Mesenchymal stem cell (in vitro differentiated cells and primary cell): ENCODE measurements around the gene SLC25A39. TPM values are rescaled to one million over a fixed set of nuclear protein-coding genes. Genes with fewer than 3 reads are reported as not detected.
"Not testable (repeated sequence)": the region's sequence is repeated elsewhere in the genome, so short reads cannot be mapped to it uniquely, and the experiment has no call there.

Source experiments
- DNase-seq: peaks from one replicate; pipeline ENCODE4 v3.0.0-alpha.2; 2013
- H2AFZ ChIP-seq: one replicate; pipeline ENCODE4 v1.6.1; 2013; ENCODE audit warnings: low read depth, mild to moderate bottlenecking, control low read depth, inconsistent platforms, low read length, moderate library complexity
- H2AK5ac ChIP-seq: 2 replicates; pipeline ENCODE4 v1.6.1; 2013; ENCODE audit warnings: low read length, moderate library complexity, mild to moderate bottlenecking, inconsistent platforms; ENCODE audit not compliant: severe bottlenecking
- H2BK120ac ChIP-seq: one replicate; pipeline ENCODE4 v1.6.1; 2013; ENCODE audit warnings: low read depth, mild to moderate bottlenecking, inconsistent platforms, low read length, moderate library complexity
- H2BK12ac ChIP-seq, 2 experiments: one replicate each; pipeline ENCODE4 v1.6.1; 2013; ENCODE audit warnings: inconsistent platforms in 2 of 2, low read length in 2 of 2, mild to moderate bottlenecking in 2 of 2, moderate library complexity in 2 of 2, control low read depth in 1 of 2
- H2BK15ac ChIP-seq: one replicate; pipeline ENCODE4 v1.6.1; 2013; ENCODE audit warnings: mild to moderate bottlenecking, low read depth, inconsistent platforms; ENCODE audit not compliant: poor library complexity, severe bottlenecking
- H2BK5ac ChIP-seq: 2 replicates; pipeline ENCODE4 v1.6.1; 2013; ENCODE audit warnings: low read depth, mild to moderate bottlenecking, low read length, control low read depth, inconsistent platforms; ENCODE audit not compliant: poor library complexity, severe bottlenecking
- H3K14ac ChIP-seq, 2 experiments: one replicate each; pipeline ENCODE4 v1.6.1; 2013; ENCODE audit warnings: inconsistent platforms in 2 of 2, low read length in 2 of 2, control low read depth in 1 of 2, mild to moderate bottlenecking in 1 of 2, moderate library complexity in 1 of 2
- H3K18ac ChIP-seq, 2 experiments: one replicate each; pipeline ENCODE4 v1.6.1; 2013; ENCODE audit warnings: inconsistent platforms in 2 of 2, low read length in 2 of 2, control low read depth in 1 of 2, low read depth in 1 of 2, mild to moderate bottlenecking in 1 of 2
- H3K23ac ChIP-seq, 2 experiments: one replicate each; pipeline ENCODE4 v1.6.1; 2013; ENCODE audit warnings: inconsistent platforms in 2 of 2, low read length in 2 of 2, mild to moderate bottlenecking in 2 of 2, moderate library complexity in 2 of 2, control low read depth in 1 of 2
- H3K27ac ChIP-seq: 2 replicates; pipeline ENCODE4 v1.5.1; 2013; ENCODE audit warnings: mild to moderate bottlenecking, moderate library complexity, low read length, control low read depth, inconsistent platforms; ENCODE audit not compliant: poor library complexity, severe bottlenecking
- H3K27me3 ChIP-seq, 2 experiments: 2 replicates each; pipeline versions ENCODE4 v1.6.1 to v1.7.0; 2013; ENCODE audit warnings: low read length in 2 of 2, mild to moderate bottlenecking in 2 of 2, moderate library complexity in 2 of 2, control low read depth in 1 of 2, inconsistent platforms in 1 of 2; ENCODE audit not compliant: control insufficient read depth in 1 of 2, insufficient read depth in 1 of 2
- H3K36me3 ChIP-seq, 2 experiments: 2 replicates each; pipeline versions ENCODE4 v1.6.1 to v1.7.0; 2013; ENCODE audit warnings: low read length in 2 of 2, control low read depth in 1 of 2, inconsistent platforms in 1 of 2, low read depth in 1 of 2, mild to moderate bottlenecking in 1 of 2; ENCODE audit not compliant: insufficient read depth in 2 of 2, control insufficient read depth in 1 of 2
- H3K4ac ChIP-seq, 2 experiments: one replicate each; pipeline ENCODE4 v1.6.1; 2013; ENCODE audit warnings: inconsistent platforms in 2 of 2, low read length in 2 of 2, mild to moderate bottlenecking in 2 of 2, moderate library complexity in 2 of 2, control low read depth in 1 of 2, low read depth in 1 of 2
- H3K4me1 ChIP-seq: 2 replicates; pipeline ENCODE4 v1.6.1; 2013; ENCODE audit warnings: low read depth, low read length, control low read depth; ENCODE audit not compliant: control insufficient read depth, insufficient read depth
- H3K4me2 ChIP-seq: 2 replicates; pipeline ENCODE4 v1.6.1; 2013; ENCODE audit warnings: low read length, mild to moderate bottlenecking, inconsistent platforms; ENCODE audit not compliant: poor library complexity, severe bottlenecking
- H3K4me3 ChIP-seq, 2 experiments: 2 replicates each; pipeline versions ENCODE4 v1.5.1 to v1.7.0; 2013; ENCODE audit warnings: low read length in 2 of 2, mild to moderate bottlenecking in 2 of 2, control low read depth in 1 of 2, low read depth in 1 of 2; ENCODE audit not compliant: insufficient read depth in 1 of 2
- H3K79me1 ChIP-seq: replicated peaks from 2 replicates; pipeline ENCODE4 v1.6.1; 2013; ENCODE audit warnings: mild to moderate bottlenecking, control low read depth, low read length, inconsistent platforms; ENCODE audit not compliant: poor library complexity, severe bottlenecking
- H3K9ac ChIP-seq: 2 replicates; pipeline ENCODE4 v1.7.0; 2013; ENCODE audit warnings: mild to moderate bottlenecking, low read length, moderate library complexity
- H3K9me3 ChIP-seq: 2 replicates; pipeline ENCODE4 v1.7.0; 2013; ENCODE audit warnings: mild to moderate bottlenecking, low read length; ENCODE audit not compliant: control insufficient read depth
- H4K8ac ChIP-seq: one replicate; pipeline ENCODE4 v1.6.1; 2013; ENCODE audit warnings: inconsistent platforms, mild to moderate bottlenecking, low read length, moderate library complexity
- H4K91ac ChIP-seq: one replicate; pipeline ENCODE4 v1.6.1; 2013; ENCODE audit warnings: mild to moderate bottlenecking, low read length, inconsistent platforms
- WGBS: methylation state at CpG from one replicate; pipeline ENCODE4 v1.1.7; 2013; ENCODE audit warnings: mixed read lengths; 5-methylcytosine and 5-hydroxymethylcytosine counted together
- polyA plus RNA-seq, 2 experiments: library from polyadenylated mRNA; stranded (reverse); fragments of 200-250 nt; gene quantifications; one replicate each; pipeline ENCODE4 v1.2.3, GENCODE V29; 2013

SLC25A39 gene
- 67.0 TPM for polyA plus RNA-seq (2013, experiment 1 of 2)
- 68.4 TPM for polyA plus RNA-seq (2013, experiment 2 of 2)

GRCh38 chr17:44324571-44325275, at the start of gene SLC25A39:
SLC25A39 (minus strand) TSS chr17:44324823; CDS start chr17:44323562, 1,261 bp downstream.
- Histone ChIP-seq H3K9me3 (no peaks in the 10 kb centered on the region), H3K79me1 (peaks cover 28% of the 10 kb centered on the region), H3K27ac (peak within 1 kb of the TSS; percentile 78), H3K9ac (peak within 1 kb of the TSS; percentile 87), H3K18ac (peak within 1 kb of the TSS; percentile 72 to 85), H2BK15ac (peak within 1 kb of the TSS; percentile 65), H4K8ac (peak within 1 kb of the TSS; percentile 78), H3K27me3 (no peaks in the 10 kb centered on the region), H3K36me3 (peaks cover 28 to 30% of the 10 kb centered on the region in 2 experiments), H3K4me2 (peak within 1 kb of the TSS; percentile 96), H3K4ac (peak within 1 kb of the TSS; percentile 24 to 90), H2AFZ (peak within 1 kb of the TSS; percentile 82), H2AK5ac (no peak within 1 kb of the TSS), H3K4me1 (peaks cover 20% of the 10 kb centered on the region), H3K4me3 (peak within 1 kb of the TSS; percentile 92), H3K23ac (peak within 1 kb of the TSS; percentile 65 to 98), H4K91ac (peak within 1 kb of the TSS; percentile 28), H3K14ac (peak within 1 kb of the TSS in 1 of 2 experiments; percentile 92), H2BK5ac (peak within 1 kb of the TSS; percentile 47), H2BK120ac (no peak within 1 kb of the TSS), H2BK12ac (peak within 1 kb of the TSS in 1 of 2 experiments; percentile 77)
- peak; percentile 93 for DNase-seq
- under 1% methylated on average over 80 of the region's 85 CpGs for WGBS

GRCh38 chr17:44372036-44372435, 47.4 kb upstream of the SLC25A39 start:
- Histone ChIP-seq H3K9ac (no peak overlapping the region), H3K4me3 (no peak overlapping the region), H3K4me2 (no peak overlapping the region), H4K8ac (no peak overlapping the region), H3K9me3 (no peaks in the 10 kb centered on the region), H3K79me1 (no peaks in the 10 kb centered on the region), H3K18ac (no peak overlapping the region), H2AFZ (no peak overlapping the region), H3K4ac (no peak overlapping the region), H2BK120ac (no peak overlapping the region), H2AK5ac (no peak overlapping the region), H2BK12ac (no peak overlapping the region), H2BK15ac (no peak overlapping the region), H3K14ac (no peak overlapping the region), H3K4me1 (peaks cover 6% of the 10 kb centered on the region), H3K27ac (no peak overlapping the region), H2BK5ac (no peak overlapping the region), H4K91ac (no peak overlapping the region), H3K23ac (no peak overlapping the region), H3K36me3 (no peaks in the 10 kb centered on the region), H3K27me3 (peaks cover 25 to 66% of the 10 kb centered on the region in 2 experiments)
- WGBS = 73% methylated on average over 10 of the region's 10 CpGs
- no peak for DNase-seq

- not testable (repeated sequence) for DNase-seq, H2BK15ac ChIP-seq, H3K27ac ChIP-seq, H3K9ac ChIP-seq, H3K9me3 ChIP-seq, H3K4me3 ChIP-seq, H3K14ac ChIP-seq, H2BK12ac ChIP-seq, H3K4me2 ChIP-seq, H4K91ac ChIP-seq, H2BK5ac ChIP-seq, H2BK120ac ChIP-seq, H3K23ac ChIP-seq, H3K4me1 ChIP-seq, H2AFZ ChIP-seq, H3K4ac ChIP-seq, H4K8ac ChIP-seq, H3K36me3 ChIP-seq, H3K18ac ChIP-seq, H3K79me1 ChIP-seq, H2AK5ac ChIP-seq
- WGBS = 79% methylated on average over 17 of the region's 17 CpGs
- peaks cover 39 to 69% of the 10 kb centered on the region in 2 experiments for H3K27me3 ChIP-seq
These were observed 44.9 kb upstream of the SLC25A39 start for GRCh38 chr17:44369414-44370023.
